ENCODE data around the gene HEATR5B. TPM values are rescaled to one million over a fixed set of nuclear protein-coding genes. Genes with fewer than 3 reads are reported as not detected.

HEATR5B gene
- total and polyA plus RNA-seq, 9 of the 15 experiments (the other 6 are each of a cell fraction or from before 2014, with no cell fraction given): 4.2 to 21.7 (median 12.2) TPM

DNA sequence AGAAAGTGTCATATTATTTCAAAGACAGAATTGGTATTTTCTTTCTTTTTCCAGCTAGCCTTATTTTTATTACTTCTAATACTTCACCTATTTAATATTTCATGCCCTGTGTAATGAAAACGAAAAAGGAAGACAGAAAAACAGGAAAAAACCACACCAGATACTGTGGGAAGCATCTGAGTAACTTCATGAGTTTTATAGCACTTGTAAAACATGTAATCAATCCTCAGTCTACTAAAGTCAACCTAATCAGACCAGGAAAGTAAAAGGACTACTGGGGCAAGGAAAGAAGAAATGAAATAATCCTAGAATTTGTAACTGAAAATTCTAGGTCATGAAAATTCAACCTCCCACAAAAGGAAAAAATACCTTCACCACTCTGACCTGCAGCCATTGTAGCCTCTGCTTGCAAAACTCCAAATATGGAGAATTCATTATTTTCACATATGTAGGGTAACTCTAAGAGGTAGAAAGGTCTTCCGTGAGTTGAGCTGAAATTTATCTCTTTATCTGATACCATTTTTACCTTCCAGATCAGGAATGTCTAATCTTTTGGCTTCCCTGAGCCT lies 83.1 kb downstream of the HEATR5B start:
- in situ Hi-C loops (cut with MboI): loop anchor here (5.0 kb wide), 1 partner anchor 219 kb away; no protein-coding TSS in a partner anchor

More for the DNA sequence above, 83.1 kb downstream of the HEATR5B start:
- ATAC-seq (no peak), DNase-seq (ENCODE audit: extremely low read depth in 1 of 4, low spot score in 3 of 4) (no peak), FAIRE-seq (no peak)
- intact Hi-C loops (cut with micrococcal nuclease): no loop called here
- Histone ChIP-seq H3K4me3 (no peak overlapping the region), H3K4me2 (ENCODE audit: insufficient read depth, low read length) (no peak overlapping the region), H3K9ac (ENCODE audit: insufficient read depth in 1 of 2, low read depth in 2 of 2, low read length in 2 of 2) (no peak overlapping the region), H3K4me1 (replicated peaks in 1 of 2; ENCODE audit: control insufficient read depth in 2 of 2, insufficient read depth in 2 of 2, low read length in 2 of 2) (peaks cover 0 to 2% of the 10 kb centered on the region in 2 experiments; a peak in 1 of 5 replicates), H3K36me3 (ENCODE audit: control insufficient read depth, insufficient read depth, low read length) (peaks cover 45% of the 10 kb centered on the region; the same call in 2 of the 3 replicates), H3K27ac (ENCODE audit: extremely low read depth, low read depth, low read length) (no peak overlapping the region), H2AFZ (ENCODE audit: low read depth, low read length) (no peak overlapping the region), H3K79me2 (ENCODE audit: control insufficient read depth, insufficient read depth, low read length) (no peaks in the 10 kb centered on the region), H3K27me3 (ENCODE audit: control insufficient read depth in 2 of 2, insufficient read depth in 2 of 2, low read length in 2 of 2) (no peaks in the 10 kb centered on the region), H3K9me3 (replicated peaks; ENCODE audit: control insufficient read depth, insufficient read depth, low read depth, low read length) (no peaks in the 10 kb centered on the region), H4K20me1 (replicated peaks; ENCODE audit: control insufficient read depth, insufficient read depth, low read length) (no peaks in the 10 kb centered on the region), H3K9me1 (ENCODE audit: control insufficient read depth, insufficient read depth, low read length) (no peaks in the 10 kb centered on the region)
- WGBS (ENCODE audit: insufficient coverage, low coverage, missing lambda C conversion rate): 43% methylated on average over 2 of the region's 2 CpGs
- ChIA-PET POLR2A (no interaction called here), CTCF (ENCODE audit: low intra/inter-chr PET ratio) (interaction anchor here (0.7 kb wide), 2 partner anchors 163 to 221 kb away, joined by 3 to 4 read pairs; no protein-coding TSS in a partner anchor)
- no TSS peak for BruUV-seq (replicated peaks)
- TF ChIP-seq TEAD2 (tag; IDR thresholded peaks at IDR 0.05) (no peak), SLC30A9 (CRISPR knock-in tag; IDR thresholded peaks at IDR 0.05) (no peak), IRF2 (CRISPR knock-in tag; IDR thresholded peaks at IDR 0.05) (no peak), RFX5 (IDR thresholded peaks at IDR 0.05; ENCODE audit: low read depth, low read length) (no peak), NR1H2 (CRISPR knock-in tag; IDR thresholded peaks at IDR 0.05) (no peak), KDM1A (IDR thresholded peaks at IDR 0.05) (no peak), E2F4 (CRISPR knock-in tag; IDR thresholded peaks at IDR 0.05; ENCODE audit: low read depth) (no peak), CBX2 (IDR thresholded peaks at IDR 0.05; ENCODE audit: insufficient read depth, low read length, poor library complexity, severe bottlenecking) (no peak), ZNF354B (CRISPR knock-in tag; IDR thresholded peaks at IDR 0.05) (no peak), MYC (IDR thresholded peaks at IDR 0.05; ENCODE audit: low read depth, low read length) (no peak), MYC (CRISPR knock-in tag; IDR thresholded peaks at IDR 0.05; ENCODE audit: borderline replicate concordance, low read depth) (no peak), E2F1 (CRISPR knock-in tag; IDR thresholded peaks at IDR 0.05) (no peak), SMAD4 (CRISPR knock-in tag; conservative IDR thresholded peaks at IDR 0.05) (no peak), CREB1 (IDR thresholded peaks at IDR 0.05) (no peak), CREB1 (CRISPR knock-in tag; IDR thresholded peaks at IDR 0.05) (no peak), ZNF778 (CRISPR knock-in tag; IDR thresholded peaks at IDR 0.05) (no peak), ZNF707 (CRISPR knock-in tag; conservative IDR thresholded peaks at IDR 0.05) (no peak), TAF7 (tag; IDR thresholded peaks at IDR 0.05) (no peak), YBX1 (IDR thresholded peaks at IDR 0.05) (no peak), NFXL1 (CRISPR knock-in tag; IDR thresholded peaks at IDR 0.05) (no peak)
- TF ChIP-seq, protein P1, sequence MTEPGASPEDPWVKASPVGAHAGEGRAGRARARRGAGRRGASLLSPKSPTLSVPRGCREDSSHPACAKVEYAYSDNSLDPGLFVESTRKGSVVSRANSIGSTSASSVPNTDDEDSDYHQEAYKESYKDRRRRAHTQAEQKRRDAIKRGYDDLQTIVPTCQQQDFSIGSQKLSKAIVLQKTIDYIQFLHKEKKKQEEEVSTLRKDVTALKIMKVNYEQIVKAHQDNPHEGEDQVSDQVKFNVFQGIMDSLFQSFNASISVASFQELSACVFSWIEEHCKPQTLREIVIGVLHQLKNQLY (CRISPR knock-in tag; conservative IDR thresholded peaks at IDR 0.05): no peak
- TF ChIP-seq, protein P2, sequence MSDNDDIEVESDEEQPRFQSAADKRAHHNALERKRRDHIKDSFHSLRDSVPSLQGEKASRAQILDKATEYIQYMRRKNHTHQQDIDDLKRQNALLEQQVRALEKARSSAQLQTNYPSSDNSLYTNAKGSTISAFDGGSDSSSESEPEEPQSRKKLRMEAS (CRISPR knock-in tag; IDR thresholded peaks at IDR 0.05): no peak
